C4-2B (cell line): ENCODE data around the gene ATP13A3.

Experiments
- CTCF ChIP-seq: fragments of 450-650 bp; conservative IDR thresholded peaks from 2 replicates; pipeline ENCODE4 v1.5.1; 2017; ENCODE audit warnings: mild to moderate bottlenecking
- ZFX ChIP-seq: fragments of 450-650 bp; IDR thresholded peaks from 2 replicates; pipeline ENCODE4 v1.6.1; 2017

- no peak for TF ChIP-seq CTCF
- no peak for TF ChIP-seq ZFX
These were observed 132.5 kb downstream of the ATP13A3 start for GRCh38 chr3:194354315-194354714.
